Thoracic aorta (tissue), 2 donors: Measurements from ENCODE around the gene IL1RAP. TPM values are rescaled to one million over a fixed set of nuclear protein-coding genes. Genes with fewer than 3 reads are reported as not detected.

Experiments used
- ATAC-seq: fragments of 150-250 bp; one replicate; pipeline ENCODE4 v1.8.0; 2017; ENCODE audit warnings: low read depth; ENCODE audit not compliant: insufficient number of reproducible peaks, low FRiP score
- DNase-seq: peaks from one replicate; pipeline ENCODE4 v3.0.0-alpha.2; 2020; ENCODE audit warnings: low spot score
- H3K27ac ChIP-seq, 2 donors: fragments of 200-600 bp; sonication (generic); 1 replicate in 1 of 2; 2 replicates in 1 of 2; pipeline ENCODE4 v1.5.1; 2016; ENCODE audit warnings: mild to moderate bottlenecking in 2 of 2, moderate library complexity in 2 of 2
- H3K27me3 ChIP-seq: fragments of 200-600 bp; sonication (generic); replicated peaks from 2 replicates; pipeline ENCODE4 v1.6.0; 2016; ENCODE audit warnings: mild to moderate bottlenecking; ENCODE audit not compliant: insufficient read depth
- H3K36me3 ChIP-seq: fragments of 200-600 bp; sonication (generic); one replicate; pipeline ENCODE4 v1.5.1; 2016
- H3K4me1 ChIP-seq, 2 donors: fragments of 200-600 bp; sonication (generic); 1 replicate in 1 of 2; 2 replicates in 1 of 2; pipeline versions ENCODE4 v1.5.1 to v1.6.0; 2016; ENCODE audit warnings: low read depth in 2 of 2, mild to moderate bottlenecking in 1 of 2; ENCODE audit not compliant: control insufficient read depth in 1 of 2
- H3K4me3 ChIP-seq: fragments of 200-600 bp; sonication (generic); 2 replicates; pipeline ENCODE4 v1.5.1; 2016; ENCODE audit warnings: mild to moderate bottlenecking
- H3K9me3 ChIP-seq: fragments of 200-600 bp; sonication (generic); 2 replicates; pipeline ENCODE4 v1.5.1; 2016
- CTCF ChIP-seq: fragments of 200-600 bp; sonication (generic); IDR thresholded peaks from one replicate; pipeline ENCODE4 v1.5.1; 2019; ENCODE audit warnings: antibody characterized with exemption
- total RNA-seq, 2 donors: library from RNA; depleted of rRNA; stranded (reverse); fragments of >200 nt; gene quantifications; one replicate each; pipeline versions ENCODE4 v1.1.0 to v1.2.3, GENCODE V29; 2016

The IL1RAP gene
- total RNA-seq, 2 donors from 2014 or later: 19.8 to 32.9 TPM

GRCh38 chr3:190519886-190520285, 6.0 kb downstream of the IL1RAP start:
- DNase-seq (no peak), ATAC-seq (no peak)
- Histone ChIP-seq H3K36me3 (no peaks in the 10 kb centered on the region), H3K27me3 (no peaks in the 10 kb centered on the region), H3K27ac (no peak overlapping the region), H3K4me3 (no peak overlapping the region), H3K9me3 (no peaks in the 10 kb centered on the region), H3K4me1 (peaks cover 0 to 5% of the 10 kb centered on the region in 2 donors)
- TF ChIP-seq CTCF: no peak

- H3K4me3 ChIP-seq: no peak overlapping the region
- no peak for TF ChIP-seq CTCF
- no peak for ATAC-seq
These were observed 8.1 kb downstream of the IL1RAP start for GRCh38 chr3:190521998-190522397.

GRCh38 chr3:190522621-190523222, 8.8 kb downstream of the IL1RAP start:
- DNase-seq: no peak
- H3K27ac ChIP-seq: no peak overlapping the region
- no peaks in the 10 kb centered on the region for H3K27me3 ChIP-seq
- H3K4me3 ChIP-seq: no peak overlapping the region
- H3K36me3 ChIP-seq: no peaks in the 10 kb centered on the region
- TF ChIP-seq CTCF: no peak
- no peaks in the 10 kb centered on the region for H3K4me1 ChIP-seq
- no peaks in the 10 kb centered on the region for H3K9me3 ChIP-seq
- ATAC-seq: no peak

More at GRCh38 chr3:190521998-190522397, 8.1 kb downstream of the IL1RAP start:
- Histone ChIP-seq H3K4me1 (no peaks in the 10 kb centered on the region), H3K27ac (no peak overlapping the region), H3K9me3 (no peaks in the 10 kb centered on the region), H3K27me3 (no peaks in the 10 kb centered on the region), H3K36me3 (no peaks in the 10 kb centered on the region)
- no peak for DNase-seq

- ATAC-seq (no peak), DNase-seq (no peak)
- Histone ChIP-seq H3K27me3 (no peaks in the 10 kb centered on the region), H3K27ac (no peak overlapping the region), H3K9me3 (no peaks in the 10 kb centered on the region), H3K4me1 (no peaks in the 10 kb centered on the region), H3K36me3 (no peaks in the 10 kb centered on the region), H3K4me3 (no peak overlapping the region)
- TF ChIP-seq CTCF: no peak
These were observed 11.1 kb downstream of the IL1RAP start for GRCh38 chr3:190524942-190525341.

GRCh38 chr3:190525634-190526033, 11.7 kb downstream of the IL1RAP start:
- H3K27me3 ChIP-seq: no peaks in the 10 kb centered on the region
- no peaks in the 10 kb centered on the region for H3K36me3 ChIP-seq
- no peaks in the 10 kb centered on the region for H3K4me1 ChIP-seq
- DNase-seq: no peak
- no peak overlapping the region for H3K4me3 ChIP-seq
- no peaks in the 10 kb centered on the region for H3K9me3 ChIP-seq
- ATAC-seq: no peak
- TF ChIP-seq CTCF: no peak
- H3K27ac ChIP-seq: no peak overlapping the region
